ENCODE results near the gene ADGRB2. TPM values are rescaled to one million over a fixed set of nuclear protein-coding genes. Genes with fewer than 3 reads are reported as not detected.

Gene ADGRB2
- total RNA-seq, 2 experiments from 2014 or later: 0.54 to 0.56 TPM

GRCh38 chr1:31758823-31759222, 5.3 kb downstream of the ADGRB2 start:
- intact Hi-C loops (cut with micrococcal nuclease): no loop called here
- DNase-seq (no peak), ATAC-seq (no peak)
- ChIA-PET CTCF (interaction anchor here (1.6 to 14.2 kb wide), 2 partner anchors 14 to 30 kb away, joined by 8 to 129 read pairs; no protein-coding TSS in a partner anchor), POLR2A (no interaction called here)
- H3K9me3 Mint-ChIP-seq: no peaks in the 10 kb centered on the region
- no peak for TF ChIP-seq CTCF (IDR thresholded peaks at IDR 0.05)
- no peak overlapping the region for H3K4me3 Mint-ChIP-seq
- H3K4me1 Mint-ChIP-seq (ENCODE audit: low read depth): peaks cover 16% of the 10 kb centered on the region
- no peak overlapping the region for H3K27ac Mint-ChIP-seq
- peaks cover 25% of the 10 kb centered on the region for H3K27me3 Mint-ChIP-seq
- H3K36me3 Mint-ChIP-seq (ENCODE audit: low read depth): no peaks in the 10 kb centered on the region

- POLR2A ChIA-PET: no interaction called here
- peaks cover 19% of the 10 kb centered on the region for H3K27me3 Mint-ChIP-seq
- H3K4me1 Mint-ChIP-seq (ENCODE audit: low read depth): peaks cover 10% of the 10 kb centered on the region
- CTCF ChIA-PET: interaction anchor here (1.6 to 14.2 kb wide), 2 partner anchors 13 to 30 kb away, joined by 8 to 129 read pairs; no protein-coding TSS in a partner anchor
- H3K9me3 Mint-ChIP-seq: no peaks in the 10 kb centered on the region
- H3K4me3 Mint-ChIP-seq: no peak overlapping the region
- no peaks in the 10 kb centered on the region for H3K36me3 Mint-ChIP-seq (ENCODE audit: low read depth)
- no peak for TF ChIP-seq CTCF (IDR thresholded peaks at IDR 0.05)
- H3K27ac Mint-ChIP-seq: no peak overlapping the region
- no peak for ATAC-seq
- no peak for DNase-seq
- intact Hi-C loops (cut with micrococcal nuclease): no loop called here
Observed at GRCh38 chr1:31757989-31758388, 6.2 kb downstream of the ADGRB2 start.

GRCh38 chr1:31757204-31757679, 6.9 kb downstream of the ADGRB2 start:
- TF ChIP-seq CTCF (IDR thresholded peaks at IDR 0.05): no peak
- intact Hi-C loops (cut with micrococcal nuclease): no loop called here
- no peak overlapping the region for H3K4me3 Mint-ChIP-seq
- DNase-seq: no peak
- no peaks in the 10 kb centered on the region for H3K36me3 Mint-ChIP-seq (ENCODE audit: low read depth)
- H3K9me3 Mint-ChIP-seq: no peaks in the 10 kb centered on the region
- peaks cover 15% of the 10 kb centered on the region for H3K27me3 Mint-ChIP-seq
- POLR2A ChIA-PET: no interaction called here
- no peak for ATAC-seq
- CTCF ChIA-PET: interaction anchor here (1.6 to 14.2 kb wide), 2 partner anchors 12 to 31 kb away, joined by 8 to 129 read pairs; no protein-coding TSS in a partner anchor
- H3K4me1 Mint-ChIP-seq (ENCODE audit: low read depth): peaks cover 13% of the 10 kb centered on the region
- no peak overlapping the region for H3K27ac Mint-ChIP-seq

- DNase-seq (no peak), ATAC-seq (no peak)
- Mint-ChIP-seq H3K9me3 (no peaks in the 10 kb centered on the region), H3K4me3 (no peak overlapping the region), H3K4me1 (ENCODE audit: low read depth) (peaks cover 17% of the 10 kb centered on the region), H3K27me3 (peaks cover 8% of the 10 kb centered on the region), H3K36me3 (ENCODE audit: low read depth) (no peaks in the 10 kb centered on the region), H3K27ac (no peak overlapping the region)
- intact Hi-C loops (cut with micrococcal nuclease): no loop called here
- CTCF ChIA-PET: interaction anchor here (14.2 kb wide), 1 partner anchor 32 kb away, joined by 129 read pairs; no protein-coding TSS in a partner anchor
- no peak for TF ChIP-seq CTCF (IDR thresholded peaks at IDR 0.05)
- POLR2A ChIA-PET: no interaction called here
Observed at GRCh38 chr1:31756578-31756977, 7.6 kb downstream of the ADGRB2 start.

GRCh38 chr1:31755850-31756492, 8.2 kb downstream of the ADGRB2 start:
- intact Hi-C loops (cut with micrococcal nuclease): no loop called here
- ChIA-PET CTCF (no interaction called here), POLR2A (no interaction called here)
- no peak for ATAC-seq
- Mint-ChIP-seq H3K4me3 (no peak overlapping the region), H3K27me3 (peaks cover 3% of the 10 kb centered on the region), H3K27ac (no peak overlapping the region), H3K4me1 (ENCODE audit: low read depth) (peaks cover 16% of the 10 kb centered on the region), H3K36me3 (ENCODE audit: low read depth) (no peaks in the 10 kb centered on the region), H3K9me3 (no peaks in the 10 kb centered on the region)
- TF ChIP-seq CTCF (IDR thresholded peaks at IDR 0.05): no peak
- DNase-seq: no peak
